ENCODE results near the gene RBM43. TPM values are rescaled to one million over a fixed set of nuclear protein-coding genes. Genes with fewer than 3 reads are reported as not detected.
A peak's percentile ranks its signal among the peaks of the same experiment; 100 is the strongest.
"Not testable (repeated sequence)": the region's sequence is repeated elsewhere in the genome, so short reads cannot be mapped to it uniquely, and the experiment has no call there.

RBM43 gene
- 0.06 TPM in 1 of 2 replicates, not detected in the other for polyA plus RNA-seq (2014; cell fraction: cytosol; rRNA removed)
- polyA plus RNA-seq (2014; cell fraction: nucleus; rRNA removed), result 0.14 TPM in 1 of 2 replicates, not detected in the other

DNA sequence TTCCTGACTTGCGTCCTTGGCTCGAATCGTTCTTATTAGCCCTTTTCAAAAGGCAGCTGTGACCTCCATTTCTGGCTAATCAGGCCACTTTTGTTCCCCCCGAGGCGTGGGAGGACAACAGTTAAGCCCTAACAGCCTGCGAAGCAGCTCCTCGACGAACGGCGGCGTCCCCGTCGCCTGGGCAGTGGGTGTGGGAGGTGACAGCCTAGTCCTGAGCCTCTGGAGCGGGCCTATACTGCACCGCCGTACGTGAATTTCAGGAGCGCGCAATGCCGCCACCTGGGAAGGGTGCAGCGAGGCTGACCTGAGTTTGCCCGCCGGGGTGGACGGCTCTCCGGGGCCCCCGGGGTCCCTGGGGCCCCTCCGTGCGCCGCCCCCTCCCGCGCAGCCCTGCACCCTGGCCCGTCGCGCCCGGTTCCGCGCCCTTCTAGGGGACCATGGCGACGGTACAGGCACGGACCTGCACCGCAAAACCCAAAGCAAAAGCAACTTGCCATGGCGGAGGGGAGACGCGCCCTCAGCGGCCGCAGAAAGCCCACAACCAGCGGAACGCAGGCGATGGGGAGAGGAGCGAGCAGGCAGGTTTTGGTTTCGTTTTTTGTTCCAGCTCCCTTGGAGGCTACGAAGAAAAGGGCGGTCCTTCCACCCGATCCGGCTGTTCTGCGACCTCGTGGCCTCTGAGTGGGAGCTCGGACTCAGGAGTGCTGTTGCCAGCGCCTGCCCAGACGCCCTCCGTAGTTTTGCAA, at the start of gene RBM43:
Gene RBM43, minus strand, starts transcription at position 633 of the 746 bp plus-strand sequence. Its CDS starts 136 bp downstream, at position 497.
- peak; percentile 16 for DNase-seq (ENCODE audit: low spot score)

DNA sequence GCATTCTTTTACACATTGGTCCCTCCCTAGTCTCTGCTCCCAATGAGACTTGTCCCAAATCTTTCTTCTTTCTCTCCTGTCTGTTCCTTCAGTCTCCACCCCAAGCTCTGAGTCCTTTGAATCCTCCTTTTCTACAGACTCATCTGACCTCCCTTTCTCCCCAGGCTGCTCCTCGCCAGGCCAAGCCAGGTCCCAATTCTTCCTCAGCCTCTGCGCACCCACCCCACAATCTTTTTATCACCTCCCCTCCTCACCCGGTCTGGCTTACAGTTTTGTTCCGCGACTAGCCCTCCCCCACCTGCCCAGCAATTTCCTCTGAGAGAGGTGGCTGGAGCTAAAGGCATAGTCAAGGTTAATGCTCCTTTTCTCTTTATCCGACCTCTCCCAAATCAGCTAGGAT, 48.6 kb upstream of the RBM43 start:
- not testable (repeated sequence) for DNase-seq (ENCODE audit: low spot score)

DNA sequence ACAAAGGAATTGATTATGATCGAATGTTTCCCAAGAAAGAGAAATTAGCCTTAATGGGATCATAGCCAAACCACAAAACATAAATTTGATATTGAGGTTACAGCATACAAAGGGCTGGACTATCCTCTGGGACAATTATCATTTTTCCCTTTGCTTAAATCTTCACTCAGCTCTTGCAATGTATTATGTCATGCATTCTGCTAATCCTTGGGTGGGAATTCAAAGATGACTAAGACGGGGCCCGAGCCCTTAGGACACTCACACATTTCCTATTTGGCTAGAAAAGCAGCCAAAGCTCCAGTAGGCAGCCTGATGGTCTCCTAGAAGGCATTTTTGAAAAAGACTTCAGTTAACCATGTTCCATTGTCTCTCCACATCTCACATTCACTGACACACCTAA, 45.0 kb upstream of the RBM43 start:
- DNase-seq (ENCODE audit: low spot score), result no peak

DNA sequence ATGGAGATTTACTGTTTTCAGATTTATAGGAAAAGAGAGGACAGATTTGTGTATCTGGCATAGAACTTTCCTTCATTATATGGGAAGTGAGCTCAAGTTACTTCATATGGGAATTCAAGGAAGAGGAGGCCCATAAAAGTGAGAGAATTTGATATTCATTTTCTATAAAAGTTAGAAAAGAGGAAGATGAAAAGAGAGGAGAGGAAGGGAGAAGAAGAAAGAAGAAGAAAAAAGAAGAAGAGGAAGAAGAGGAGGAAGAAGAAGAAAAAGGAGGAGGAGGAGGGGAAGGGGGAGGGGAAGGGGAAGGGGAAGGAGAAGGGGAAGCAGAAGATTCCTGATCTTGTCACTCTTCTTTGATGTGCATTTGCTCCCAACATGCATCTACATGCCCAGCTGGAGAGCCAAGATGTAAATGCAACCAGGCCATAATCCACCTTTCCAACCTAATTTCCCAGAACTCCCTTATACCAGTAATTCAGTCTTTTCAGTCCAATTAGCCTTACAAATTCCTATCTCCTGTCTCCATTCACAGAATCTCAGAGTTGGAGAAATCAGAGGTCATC, 43.5 kb upstream of the RBM43 start:
- no peak for DNase-seq (ENCODE audit: low spot score)

GRCh38 chr2:151302879-151303278, 41.2 kb upstream of the RBM43 start:
- DNase-seq (ENCODE audit: low spot score), result no peak

DNA sequence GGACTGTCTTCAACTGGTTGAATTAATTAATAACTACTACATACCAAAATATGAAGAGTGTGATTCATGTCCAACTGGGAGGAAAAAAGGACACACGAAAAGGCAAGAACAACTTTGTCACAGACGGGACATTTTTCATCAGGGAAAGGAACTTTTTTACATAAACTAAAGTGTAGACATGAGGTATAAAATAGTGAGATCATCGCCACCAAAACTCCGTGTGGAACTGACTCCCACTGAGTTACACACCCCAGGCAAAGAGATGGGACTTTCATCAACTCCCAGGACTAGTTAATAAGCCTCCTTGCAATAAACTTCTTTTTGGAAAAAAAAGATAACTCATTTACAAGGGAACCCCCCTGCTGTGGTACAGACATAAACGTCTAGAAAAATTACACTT, 40.7 kb upstream of the RBM43 start:
- DNase-seq (ENCODE audit: low spot score), result no peak

DNA sequence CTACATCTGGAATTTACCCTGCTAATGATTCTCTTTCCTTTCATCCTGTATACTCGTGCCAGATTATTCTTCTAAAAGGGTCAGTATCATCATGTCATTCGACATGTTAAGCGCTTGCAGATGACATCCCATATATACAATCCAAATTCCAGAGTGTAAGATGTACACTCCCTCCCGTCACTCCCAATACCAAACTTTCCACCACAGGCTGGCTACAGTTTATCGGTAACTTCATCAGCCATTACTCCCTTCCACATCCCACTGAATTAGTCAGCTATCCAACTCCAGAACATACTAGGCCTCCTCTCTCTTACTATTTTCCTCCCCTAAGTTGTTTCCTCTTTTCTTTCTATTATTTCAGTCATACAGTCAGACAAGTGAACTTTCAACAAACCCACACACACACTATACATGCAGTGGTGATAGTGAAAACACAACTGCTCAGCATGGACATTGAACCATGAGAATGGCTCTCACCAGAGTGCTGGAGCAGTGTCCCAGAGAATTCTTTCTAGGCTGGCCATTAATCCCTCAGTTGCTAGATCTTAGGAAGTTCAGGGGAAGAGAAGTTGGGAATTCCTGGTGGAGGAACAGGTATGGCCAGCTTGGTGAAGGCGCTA, 38.4 kb upstream of the RBM43 start:
- DNase-seq (ENCODE audit: low spot score), result no peak

DNA sequence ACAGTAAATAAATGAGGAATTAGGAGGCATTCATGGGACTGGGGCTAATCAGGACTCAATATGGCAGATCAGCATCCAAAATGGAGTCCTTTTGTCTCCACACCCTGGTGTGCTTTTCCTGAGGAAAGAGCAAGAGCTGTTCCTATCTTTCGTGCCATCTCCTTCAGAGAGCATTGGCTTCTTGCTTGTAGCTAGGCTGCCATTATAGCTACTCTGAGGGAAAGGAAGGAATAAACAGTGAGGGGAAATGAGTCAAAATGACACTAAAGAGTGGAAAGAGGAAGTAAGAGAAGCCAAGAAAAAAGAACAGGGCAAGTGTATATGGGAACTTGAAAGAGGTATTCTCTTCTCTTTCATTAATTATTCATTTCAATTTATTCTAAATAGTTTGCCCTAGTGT, 36.2 kb upstream of the RBM43 start:
- no peak for DNase-seq (ENCODE audit: low spot score)

DNA sequence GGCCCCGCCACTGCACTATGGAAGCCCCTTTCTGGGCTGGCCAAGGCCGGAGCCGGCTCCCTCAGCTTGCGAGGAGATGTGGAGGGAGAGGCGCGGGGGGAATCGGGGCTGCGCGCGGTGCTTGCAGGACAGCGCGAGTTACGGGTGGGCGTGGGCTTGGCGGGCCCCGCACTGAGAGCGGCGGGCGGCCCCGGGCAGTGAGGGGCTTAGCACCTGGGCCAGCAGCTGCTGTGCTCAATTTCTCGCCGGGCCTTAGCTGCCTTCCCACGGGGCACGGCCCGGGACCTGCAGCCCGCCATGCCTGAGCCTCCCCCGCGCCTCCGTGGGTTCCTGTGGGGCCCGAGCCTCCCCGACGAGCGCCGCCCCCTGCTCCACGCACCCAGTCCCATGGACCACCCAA, 34.3 kb upstream of the RBM43 start:
- not testable (repeated sequence) for DNase-seq (ENCODE audit: low spot score)

GRCh38 chr2:151292546-151292945, 30.9 kb upstream of the RBM43 start:
- DNase-seq (ENCODE audit: low spot score), result no peak

DNA sequence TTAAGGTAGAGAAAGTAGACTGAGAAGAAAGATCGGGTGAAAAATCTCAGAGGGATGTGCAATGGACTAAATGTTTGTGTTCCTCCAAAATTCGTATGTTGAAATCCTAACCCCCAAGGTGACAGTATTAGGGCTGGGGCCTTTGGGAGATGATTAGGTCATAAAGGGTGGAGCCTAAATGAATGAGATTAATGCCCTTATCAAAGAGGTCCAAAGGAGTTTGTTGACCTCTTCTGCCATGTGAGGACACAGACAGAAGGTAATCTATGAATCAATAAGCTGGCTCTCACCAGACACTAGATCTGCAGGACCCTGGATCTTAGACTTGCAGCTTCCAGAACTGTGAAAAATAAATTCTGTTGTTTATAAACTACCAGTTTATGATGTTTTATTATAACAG, 30.5 kb upstream of the RBM43 start:
- DNase-seq (ENCODE audit: low spot score), result no peak

- DNase-seq (ENCODE audit: low spot score), result no peak
Observed at GRCh38 chr2:151291224-151291623, 29.6 kb upstream of the RBM43 start.

GRCh38 chr2:151289972-151290866, 28.6 kb upstream of the RBM43 start:
- no peak for DNase-seq (ENCODE audit: low spot score)

DNA sequence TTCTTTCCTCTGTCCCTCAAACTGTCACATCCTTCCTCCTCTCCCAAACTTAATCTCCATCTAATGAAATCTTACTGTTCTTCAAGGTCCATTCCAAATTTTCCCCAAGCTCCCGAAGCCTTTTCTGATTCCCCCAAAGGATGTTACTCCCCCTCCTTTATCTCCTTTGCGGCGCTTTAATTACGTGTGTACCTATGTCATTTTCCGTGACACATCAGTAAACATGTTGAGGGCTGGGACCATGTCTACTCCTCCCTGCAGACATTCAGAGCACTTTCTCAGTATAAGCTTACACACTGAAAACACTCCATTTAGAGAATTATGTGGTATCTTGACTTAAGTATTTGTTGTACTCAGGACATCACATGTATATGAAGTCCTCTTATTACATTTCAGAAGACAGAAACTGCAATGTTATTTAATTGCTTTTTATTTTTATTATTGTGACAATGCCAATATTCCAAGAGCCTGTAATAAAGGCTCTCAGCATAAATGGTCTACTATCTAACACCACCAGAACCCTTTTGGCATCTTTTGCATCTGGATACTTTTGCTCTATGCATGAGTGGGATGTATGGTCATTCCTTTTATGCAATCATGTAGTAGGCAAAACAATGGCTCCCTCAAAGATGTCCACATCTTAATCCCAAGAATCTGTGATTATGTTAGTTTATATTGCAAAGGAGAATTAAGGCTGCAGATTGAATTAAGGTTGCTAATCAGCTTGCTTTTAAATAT, 26.0 kb upstream of the RBM43 start:
- DNase-seq (ENCODE audit: low spot score), result no peak

DNA sequence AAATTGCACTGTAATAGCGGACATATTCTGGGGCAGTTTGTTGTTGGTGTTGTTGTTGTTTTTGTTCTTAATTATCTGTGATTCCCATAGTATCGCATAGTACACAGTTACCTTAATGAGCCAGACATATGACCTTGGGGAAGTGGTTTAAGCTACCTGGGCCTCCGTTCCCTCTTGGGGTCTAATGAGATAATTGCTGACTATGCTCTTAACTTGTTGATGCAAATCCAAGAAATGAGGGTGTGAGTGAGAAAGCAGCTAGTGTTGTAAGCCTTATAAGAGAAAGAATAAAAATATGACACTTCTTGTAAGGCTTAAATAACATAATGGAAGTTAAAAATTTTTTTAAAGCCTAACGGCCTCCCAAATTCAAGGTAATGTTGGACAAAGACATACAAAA, 20.7 kb upstream of the RBM43 start:
- no peak for DNase-seq (ENCODE audit: low spot score)

GRCh38 chr2:151280271-151280670, 18.6 kb upstream of the RBM43 start:
- no peak for DNase-seq (ENCODE audit: low spot score)

GRCh38 chr2:151278487-151278886, 16.8 kb upstream of the RBM43 start:
- DNase-seq (ENCODE audit: low spot score), result no peak

- DNase-seq (ENCODE audit: low spot score), result no peak
Observed at GRCh38 chr2:151277067-151277466, 15.4 kb upstream of the RBM43 start.

- DNase-seq (ENCODE audit: low spot score), result no peak
Observed at GRCh38 chr2:151275291-151275690, 13.6 kb upstream of the RBM43 start.

DNA sequence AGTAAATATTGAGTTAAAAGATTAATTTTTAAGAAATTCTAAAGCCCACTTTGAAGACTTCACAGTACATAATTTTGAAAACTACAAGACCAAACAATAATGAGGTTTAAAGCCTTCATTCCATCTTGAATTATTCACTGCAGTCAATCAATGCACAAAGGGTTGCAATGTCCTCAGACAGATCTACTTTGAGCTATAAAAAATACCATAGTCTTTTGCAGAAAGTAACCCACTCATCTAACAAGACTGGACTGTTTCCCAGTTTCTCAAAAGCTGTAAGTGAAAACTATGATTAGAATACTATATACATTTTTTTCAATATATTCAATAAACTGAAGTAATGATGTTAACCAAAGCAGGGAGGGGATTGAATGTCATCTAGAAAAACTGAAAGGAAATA, 10.2 kb upstream of the RBM43 start:
- no peak for DNase-seq (ENCODE audit: low spot score)

All from SK-N-DZ (cell line).